ENCODE results near the gene RIN3. TPM values are rescaled to one million over a fixed set of nuclear protein-coding genes. Genes with fewer than 3 reads are reported as not detected.

Gene RIN3
- total and polyA plus RNA-seq, 10 of the 15 experiments (the other 5 are each of a cell fraction or from before 2014, with no cell fraction given), result 0.91 to 23.3 (median 6.3) TPM

DNA sequence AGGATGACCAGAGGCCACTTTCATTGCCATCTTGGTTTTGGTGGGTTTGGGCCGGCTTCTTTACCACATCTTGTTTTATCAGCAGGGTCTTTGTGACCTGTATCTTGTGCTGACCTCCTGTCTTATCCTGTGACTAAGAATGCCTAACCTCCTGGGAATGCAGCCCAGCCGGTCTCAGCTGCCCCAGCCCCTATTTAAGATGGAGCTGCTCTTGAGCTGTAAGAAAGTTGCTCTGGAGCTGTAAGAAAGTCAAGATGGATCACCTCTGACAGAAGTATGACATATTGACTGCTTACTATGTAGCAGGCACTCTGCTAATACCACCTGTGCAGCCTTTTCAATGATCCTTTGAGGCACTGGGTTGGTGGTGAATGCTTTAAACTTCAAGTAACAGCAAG lies 52.1 kb downstream of the RIN3 start:
- RAD21 ChIA-PET (ENCODE audit: unreplicated experiment), result interaction anchor here (0.6 to 6.8 kb wide), 4 partner anchors 11 to 1420 kb away, joined by 4 to 63 read pairs (median 18); no protein-coding TSS in a partner anchor
- CTCF ChIA-PET, result interaction anchor here (1.0 to 7.4 kb wide), 10 partner anchors 11 to 459 kb away, joined by 3 to 38 read pairs (median 3); partner anchors contain the start of gene ATXN3
- no peak overlapping the region for H3K4me3 ChIP-seq
- in situ Hi-C loops (cut with MboI), result no loop called here
- peaks cover 42% of the 10 kb centered on the region for H3K4me1 ChIP-seq (ENCODE audit: control insufficient read depth, insufficient read depth, low read length)
- SMC1A ChIA-PET (ENCODE audit: uncharacterized antibody, unreplicated experiment), result interaction anchor here (1.3 to 8.9 kb wide), 5 partner anchors 12 to 87 kb away, joined by 3 to 137 read pairs (median 29); no protein-coding TSS in a partner anchor
- no peak overlapping the region for H3K4me2 ChIP-seq (ENCODE audit: control insufficient read depth, insufficient read depth)
- intact Hi-C loops (cut with micrococcal nuclease; ENCODE audit: unreplicated experiment), result no loop called here
- no peaks in the 10 kb centered on the region for H3K27me3 ChIP-seq (replicated peaks in 1 of 2; ENCODE audit: control insufficient read depth in 2 of 2, insufficient read depth in 2 of 2, low read length in 1 of 2)
- POLR2A ChIA-PET, result interaction anchor here (0.9 to 1.3 kb wide), 3 partner anchors 11 to 112 kb away, joined by 3 to 5 read pairs (median 5); no protein-coding TSS in a partner anchor
- FAIRE-seq, result no peak
- H3K36me3 ChIP-seq (ENCODE audit: control insufficient read depth in 2 of 2, insufficient read depth in 2 of 2, low read length in 1 of 2), result peaks cover 0 to 2% of the 10 kb centered on the region in 2 experiments; a peak in 2 of 4 replicates
- peaks cover 16% of the 10 kb centered on the region for H3K9me3 ChIP-seq (replicated peaks; ENCODE audit: control insufficient read depth, insufficient read depth, low read length)
- H3K9ac ChIP-seq (ENCODE audit: control insufficient read depth, insufficient read depth, low read length), result no peak overlapping the region
- H4K20me1 ChIP-seq (ENCODE audit: control insufficient read depth, insufficient read depth), result no peaks in the 10 kb centered on the region
- ATAC-seq, result no peak
- H3K79me2 ChIP-seq (ENCODE audit: control insufficient read depth, insufficient read depth, low read length), result no peaks in the 10 kb centered on the region
- no TSS peak for BruUV-seq (replicated peaks)
- H3K27ac ChIP-seq (ENCODE audit: control insufficient read depth, insufficient read depth), result no peak overlapping the region
- 100% methylated on average over 2 of the region's 2 CpGs for WGBS (ENCODE audit: insufficient coverage, insufficient replicate concordance, low lambda C conversion rate, missing lambda C conversion rate)
- DNase-seq (ENCODE audit: low read depth, low spot score), result no peak
- no peak overlapping the region for H2AFZ ChIP-seq (ENCODE audit: control insufficient read depth, low read depth, low read length)
- no peak for TF ChIP-seq RAD51 (IDR thresholded peaks at IDR 0.05)
- TF ChIP-seq CBFB (IDR thresholded peaks at IDR 0.05; ENCODE audit: low read depth), result no peak
- TF ChIP-seq, protein P1, sequence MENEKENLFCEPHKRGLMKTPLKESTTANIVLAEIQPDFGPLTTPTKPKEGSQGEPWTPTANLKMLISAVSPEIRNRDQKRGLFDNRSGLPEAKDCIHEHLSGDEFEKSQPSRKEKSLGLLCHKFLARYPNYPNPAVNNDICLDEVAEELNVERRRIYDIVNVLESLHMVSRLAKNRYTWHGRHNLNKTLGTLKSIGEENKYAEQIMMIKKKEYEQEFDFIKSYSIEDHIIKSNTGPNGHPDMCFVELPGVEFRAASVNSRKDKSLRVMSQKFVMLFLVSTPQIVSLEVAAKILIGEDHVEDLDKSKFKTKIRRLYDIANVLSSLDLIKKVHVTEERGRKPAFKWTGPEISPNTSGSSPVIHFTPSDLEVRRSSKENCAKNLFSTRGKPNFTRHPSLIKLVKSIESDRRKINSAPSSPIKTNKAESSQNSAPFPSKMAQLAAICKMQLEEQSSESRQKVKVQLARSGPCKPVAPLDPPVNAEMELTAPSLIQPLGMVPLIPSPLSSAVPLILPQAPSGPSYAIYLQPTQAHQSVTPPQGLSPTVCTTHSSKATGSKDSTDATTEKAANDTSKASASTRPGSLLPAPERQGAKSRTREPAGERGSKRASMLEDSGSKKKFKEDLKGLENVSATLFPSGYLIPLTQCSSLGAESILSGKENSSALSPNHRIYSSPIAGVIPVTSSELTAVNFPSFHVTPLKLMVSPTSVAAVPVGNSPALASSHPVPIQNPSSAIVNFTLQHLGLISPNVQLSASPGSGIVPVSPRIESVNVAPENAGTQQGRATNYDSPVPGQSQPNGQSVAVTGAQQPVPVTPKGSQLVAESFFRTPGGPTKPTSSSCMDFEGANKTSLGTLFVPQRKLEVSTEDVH (IDR thresholded peaks at IDR 0.05; ENCODE audit: low read depth, partially characterized antibody), result no peak
- no peak for TF ChIP-seq NR2C2 (IDR thresholded peaks at IDR 0.05; ENCODE audit: borderline replicate concordance, control insufficient read depth, insufficient read length, low read depth)
- TF ChIP-seq ZNF384 (IDR thresholded peaks at IDR 0.05; ENCODE audit: borderline replicate concordance, low read depth, low read length), result no peak
- no peak for TF ChIP-seq RUNX3 (IDR thresholded peaks at IDR 0.05; ENCODE audit: low read length)
- TF ChIP-seq SP1 (IDR thresholded peaks at IDR 0.05; ENCODE audit: low read depth, low read length), result no peak
- TF ChIP-seq, protein P2, sequence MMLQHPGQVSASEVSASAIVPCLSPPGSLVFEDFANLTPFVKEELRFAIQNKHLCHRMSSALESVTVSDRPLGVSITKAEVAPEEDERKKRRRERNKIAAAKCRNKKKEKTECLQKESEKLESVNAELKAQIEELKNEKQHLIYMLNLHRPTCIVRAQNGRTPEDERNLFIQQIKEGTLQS (IDR thresholded peaks at IDR 0.05; ENCODE audit: borderline replicate concordance, extremely low read depth, low read depth, low read length), result no peak
- no peak for TF ChIP-seq STAT1 (conservative IDR thresholded peaks at IDR 0.05)
- TF ChIP-seq, protein P3, sequence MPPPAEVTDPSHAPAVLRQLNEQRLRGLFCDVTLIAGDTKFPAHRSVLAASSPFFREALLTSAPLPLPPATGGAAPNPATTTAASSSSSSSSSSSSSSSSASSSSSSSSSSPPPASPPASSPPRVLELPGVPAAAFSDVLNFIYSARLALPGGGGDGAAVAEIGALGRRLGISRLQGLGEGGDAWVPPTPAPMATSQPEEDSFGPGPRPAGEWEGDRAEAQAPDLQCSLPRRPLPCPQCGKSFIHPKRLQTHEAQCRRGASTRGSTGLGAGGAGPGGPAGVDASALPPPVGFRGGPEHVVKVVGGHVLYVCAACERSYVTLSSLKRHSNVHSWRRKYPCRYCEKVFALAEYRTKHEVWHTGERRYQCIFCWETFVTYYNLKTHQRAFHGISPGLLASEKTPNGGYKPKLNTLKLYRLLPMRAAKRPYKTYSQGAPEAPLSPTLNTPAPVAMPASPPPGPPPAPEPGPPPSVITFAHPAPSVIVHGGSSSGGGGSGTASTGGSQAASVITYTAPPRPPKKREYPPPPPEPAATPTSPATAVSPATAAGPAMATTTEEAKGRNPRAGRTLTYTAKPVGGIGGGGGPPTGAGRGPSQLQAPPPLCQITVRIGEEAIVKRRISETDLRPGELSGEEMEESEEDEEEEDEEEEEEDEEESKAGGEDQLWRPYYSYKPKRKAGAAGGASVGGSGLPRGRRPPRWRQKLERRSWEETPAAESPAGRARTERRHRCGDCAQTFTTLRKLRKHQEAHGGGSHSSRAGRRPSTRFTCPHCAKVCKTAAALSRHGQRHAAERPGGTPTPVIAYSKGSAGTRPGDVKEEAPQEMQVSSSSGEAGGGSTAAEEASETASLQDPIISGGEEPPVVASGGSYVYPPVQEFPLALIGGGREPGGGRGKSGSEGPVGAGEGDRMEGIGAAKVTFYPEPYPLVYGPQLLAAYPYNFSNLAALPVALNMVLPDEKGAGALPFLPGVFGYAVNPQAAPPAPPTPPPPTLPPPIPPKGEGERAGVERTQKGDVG (CRISPR knock-in tag; IDR thresholded peaks at IDR 0.05), result no peak
- TF ChIP-seq SRF (IDR thresholded peaks at IDR 0.05; ENCODE audit: low read depth in 2 of 2, low read length in 2 of 2), result no peak
- TF ChIP-seq, protein P4, sequence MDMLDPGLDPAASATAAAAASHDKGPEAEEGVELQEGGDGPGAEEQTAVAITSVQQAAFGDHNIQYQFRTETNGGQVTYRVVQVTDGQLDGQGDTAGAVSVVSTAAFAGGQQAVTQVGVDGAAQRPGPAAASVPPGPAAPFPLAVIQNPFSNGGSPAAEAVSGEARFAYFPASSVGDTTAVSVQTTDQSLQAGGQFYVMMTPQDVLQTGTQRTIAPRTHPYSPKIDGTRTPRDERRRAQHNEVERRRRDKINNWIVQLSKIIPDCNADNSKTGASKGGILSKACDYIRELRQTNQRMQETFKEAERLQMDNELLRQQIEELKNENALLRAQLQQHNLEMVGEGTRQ (IDR thresholded peaks at IDR 0.05; ENCODE audit: borderline replicate concordance, low read depth, low read length), result no peak
- no peak for TF ChIP-seq PAX5 (IDR thresholded peaks at IDR 0.05; ENCODE audit: borderline replicate concordance, low read depth, low read length)
- no peak for TF ChIP-seq TCF12 (IDR thresholded peaks at IDR 0.05; ENCODE audit: low read depth, low read length)
- TF ChIP-seq CHD2 (IDR thresholded peaks at IDR 0.05; ENCODE audit: borderline replicate concordance, low read depth, low read length), result no peak
